HTERT RPE-1 (cell line): Measurements from ENCODE around the gene KIF25.
"Not testable (repeated sequence)": the region's sequence is repeated elsewhere in the genome, so short reads cannot be mapped to it uniquely, and the experiment has no call there.

Experiments used
- in situ Hi-C: fragments of 300-500 bp; cut with MboI; formaldehyde crosslinking; loops from 4 replicates; pipeline ENCODE4 v1.14.3; 2020; ENCODE audit warnings: low sequenced_read_pairs

Gene KIF25

DNA sequence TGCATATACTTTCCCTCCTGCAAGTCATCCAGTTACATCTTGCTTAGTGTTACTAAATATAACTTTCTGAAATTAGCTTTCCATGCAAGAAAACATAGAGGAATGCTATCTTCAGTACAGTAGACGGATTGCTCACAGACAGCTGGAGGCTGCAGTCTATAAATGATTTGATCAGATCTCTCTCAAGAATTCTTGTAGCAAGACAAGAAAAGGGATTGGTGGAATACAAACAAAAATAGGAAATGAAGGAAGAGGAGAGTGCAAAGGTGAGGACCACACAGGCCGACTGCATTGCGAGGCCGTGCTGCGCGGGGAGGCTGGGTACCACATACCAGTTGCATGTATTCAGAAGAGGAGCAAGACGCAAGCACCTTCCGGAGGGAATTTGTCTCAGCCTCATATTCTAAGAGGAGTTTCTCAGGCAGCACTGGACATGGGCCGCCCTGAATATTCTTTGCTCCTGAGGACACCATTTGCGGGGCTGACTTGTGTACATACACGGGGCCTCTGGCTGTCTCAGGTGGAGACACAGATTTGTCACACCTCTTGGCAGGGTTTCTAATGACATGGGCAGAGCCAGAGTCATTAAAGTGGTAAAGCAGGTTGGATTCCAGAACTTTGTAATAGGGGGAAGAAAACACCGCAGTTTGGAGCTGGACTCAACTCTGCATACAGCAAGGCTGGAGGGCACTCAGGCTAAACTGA, 22.7 kb upstream of the KIF25 start:
- in situ Hi-C loops = no loop called here

- in situ Hi-C loops = no loop called here
These were observed 22.0 kb upstream of the KIF25 start for GRCh38 chr6:167975458-167975857.

- in situ Hi-C loops = not testable (repeated sequence)
These were observed 21.3 kb upstream of the KIF25 start for GRCh38 chr6:167976116-167976657.

- in situ Hi-C loops = no loop called here
These were observed 20.8 kb upstream of the KIF25 start for GRCh38 chr6:167976708-167977107.

DNA sequence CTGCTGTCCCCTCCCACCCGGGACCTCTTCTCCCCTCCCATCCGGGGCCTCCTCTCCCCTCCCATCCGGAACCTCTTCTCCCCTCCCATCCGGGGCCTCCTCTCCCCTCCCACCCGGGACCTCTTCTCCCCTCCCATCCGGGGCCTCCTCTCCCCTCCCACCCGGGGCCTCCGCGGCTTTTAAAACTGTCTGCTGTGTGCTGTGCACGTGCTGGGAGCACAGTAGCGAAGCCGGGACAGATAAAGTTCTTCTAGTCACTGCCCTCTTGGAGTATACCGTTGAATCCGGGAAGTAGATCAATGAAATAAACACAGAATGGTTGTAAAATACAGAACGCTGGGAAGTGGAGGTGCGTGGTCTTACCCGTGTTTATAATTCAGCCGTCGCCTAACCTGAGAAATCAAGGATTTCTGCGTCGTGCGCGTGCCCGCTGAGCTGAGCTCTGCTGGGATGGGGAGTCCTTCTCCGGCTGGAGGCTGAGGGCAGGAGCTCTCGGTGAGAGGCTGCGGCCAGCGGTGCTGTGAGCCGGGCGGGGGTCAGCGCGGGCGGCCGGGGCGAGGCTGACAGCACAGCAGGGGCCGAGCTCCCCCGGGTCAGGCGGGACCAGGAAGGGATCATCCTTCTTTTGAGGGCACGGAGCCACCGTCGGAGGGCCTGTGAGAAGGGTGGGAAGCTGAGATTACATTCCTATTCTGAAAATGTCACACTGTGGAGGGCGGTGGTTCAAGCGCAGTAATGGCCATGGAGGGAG, 19.6 kb upstream of the KIF25 start:
- in situ Hi-C loops = no loop called here

DNA sequence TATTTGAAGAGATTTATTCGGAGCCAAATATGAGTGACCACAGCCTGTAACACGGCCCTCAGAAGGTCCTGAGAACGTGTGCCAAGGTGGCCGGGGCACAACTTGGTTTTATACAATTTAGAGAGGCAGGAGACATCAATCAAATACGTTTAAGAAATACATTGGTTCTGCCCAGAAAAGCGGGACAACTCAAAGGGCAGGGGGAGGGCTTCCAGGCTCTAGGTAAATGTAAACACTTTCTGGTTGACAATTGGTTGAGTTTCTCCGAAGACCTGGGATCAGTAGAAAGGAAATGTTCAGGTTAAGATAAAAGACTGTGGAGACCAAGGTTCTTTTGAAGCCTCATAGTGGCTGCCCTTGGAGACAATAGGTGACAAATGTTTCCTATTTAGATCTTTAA, 18.9 kb upstream of the KIF25 start:
- in situ Hi-C loops = no loop called here

- in situ Hi-C loops = no loop called here
These were observed 17.9 kb upstream of the KIF25 start for GRCh38 chr6:167979436-167980139.

GRCh38 chr6:167980911-167981580, 16.4 kb upstream of the KIF25 start:
- in situ Hi-C loops = no loop called here

- in situ Hi-C loops = no loop called here
These were observed 15.5 kb upstream of the KIF25 start for GRCh38 chr6:167981916-167982462.

GRCh38 chr6:167984144-167984719, 13.2 kb upstream of the KIF25 start:
- in situ Hi-C loops = no loop called here

DNA sequence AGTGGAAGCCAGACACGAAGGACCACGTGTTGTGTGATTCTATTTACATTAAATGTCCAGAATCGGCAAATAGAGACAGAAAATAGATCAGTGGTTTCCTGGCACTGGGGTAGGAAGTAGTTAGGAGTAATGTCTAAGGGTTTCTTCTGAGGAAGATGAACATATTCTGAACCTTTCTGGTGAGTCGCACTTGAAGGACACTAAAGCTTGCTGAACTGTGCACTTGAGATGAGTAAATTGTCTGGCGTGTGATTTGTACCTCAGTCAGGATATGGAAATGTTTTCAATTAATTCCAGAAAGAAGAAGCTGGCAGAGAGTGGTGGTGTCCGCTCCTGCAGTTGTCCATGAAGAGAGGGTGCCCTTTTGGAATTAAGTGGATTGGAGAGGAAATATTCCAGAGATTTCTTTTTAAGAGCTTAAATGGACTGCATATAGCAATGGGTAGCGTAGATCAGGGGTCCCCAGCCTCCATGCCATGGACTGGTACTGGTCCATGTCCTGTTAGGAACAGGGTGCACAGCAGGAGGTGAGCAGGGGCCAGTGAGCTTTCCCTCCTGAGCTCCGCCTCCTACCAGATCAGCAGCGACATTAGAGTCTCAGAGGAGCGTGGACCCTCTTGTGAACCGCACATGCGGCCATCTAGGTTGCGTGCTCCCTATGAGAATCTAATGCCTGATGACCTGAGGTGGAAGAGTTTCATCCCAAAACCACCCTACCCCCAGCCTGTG, 12.4 kb upstream of the KIF25 start:
- in situ Hi-C loops = no loop called here

DNA sequence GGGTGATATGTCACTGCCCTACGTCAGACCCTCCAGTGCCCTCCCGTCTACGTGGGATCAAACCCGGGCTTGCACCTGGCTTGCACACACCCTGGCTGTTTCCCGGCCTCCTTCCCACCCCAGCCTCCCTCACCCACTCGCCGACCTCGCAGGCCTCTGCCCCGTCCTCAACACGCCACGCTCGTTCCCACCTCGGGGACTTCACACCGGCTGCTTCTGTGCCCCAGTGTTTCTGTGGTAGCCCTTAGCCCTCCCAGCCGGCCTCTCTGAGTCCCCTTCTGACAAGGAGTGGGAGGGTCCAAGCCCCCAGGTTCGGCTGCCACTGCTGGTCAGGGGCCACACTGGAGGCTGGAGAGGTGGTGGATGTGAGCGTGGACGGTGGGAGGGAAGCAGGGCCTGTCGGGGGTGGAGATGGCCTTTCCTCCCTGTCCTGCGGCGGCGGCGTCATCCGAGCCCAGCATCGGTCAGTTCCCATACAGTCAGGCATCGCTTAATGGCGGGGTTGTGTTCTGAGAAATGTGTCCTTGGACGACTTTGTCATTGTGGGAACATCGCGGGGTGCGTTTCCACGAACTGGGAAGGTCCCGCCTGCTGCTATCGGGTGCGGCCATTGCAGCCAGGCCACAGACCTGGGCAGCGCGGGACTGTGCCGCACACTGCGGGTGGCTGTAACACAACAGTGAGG, 11.4 kb upstream of the KIF25 start:
- in situ Hi-C loops = no loop called here

DNA sequence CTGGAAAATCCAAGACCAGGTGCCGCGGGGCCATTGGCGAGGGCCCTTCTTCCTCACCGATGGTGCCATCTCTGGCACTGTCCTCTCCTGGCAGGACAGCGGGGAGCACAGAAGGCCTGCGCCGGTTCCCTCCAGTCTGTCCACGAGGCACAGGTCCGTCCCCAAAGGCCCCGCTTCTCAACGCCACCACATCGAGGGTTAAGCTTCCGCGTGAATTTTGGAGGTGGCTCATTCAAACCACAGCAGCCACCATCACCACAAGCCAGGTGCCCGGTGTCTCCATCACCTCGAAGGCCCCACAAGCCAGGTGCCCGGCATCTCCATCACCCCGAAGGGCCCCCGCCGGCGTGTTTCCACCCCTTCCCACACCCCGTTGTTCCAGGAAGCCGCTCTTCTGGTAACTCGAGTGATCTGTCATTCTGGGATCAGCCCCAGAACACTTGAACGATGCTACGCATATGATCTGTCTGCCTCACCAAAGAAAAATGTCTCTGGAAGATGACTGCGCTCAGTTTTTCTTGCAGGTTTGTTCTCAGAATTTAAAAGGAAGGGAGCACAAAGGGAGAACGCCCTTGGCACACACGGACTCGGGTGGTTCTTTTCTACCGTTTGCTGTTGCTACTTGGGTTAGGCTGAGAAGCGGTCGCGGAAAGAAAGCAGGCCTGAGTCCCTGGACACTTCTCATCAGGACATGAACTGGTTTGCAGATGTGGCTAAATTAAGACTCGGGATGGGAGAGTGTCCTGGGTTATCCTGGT, 9.9 kb upstream of the KIF25 start:
- in situ Hi-C loops = no loop called here

DNA sequence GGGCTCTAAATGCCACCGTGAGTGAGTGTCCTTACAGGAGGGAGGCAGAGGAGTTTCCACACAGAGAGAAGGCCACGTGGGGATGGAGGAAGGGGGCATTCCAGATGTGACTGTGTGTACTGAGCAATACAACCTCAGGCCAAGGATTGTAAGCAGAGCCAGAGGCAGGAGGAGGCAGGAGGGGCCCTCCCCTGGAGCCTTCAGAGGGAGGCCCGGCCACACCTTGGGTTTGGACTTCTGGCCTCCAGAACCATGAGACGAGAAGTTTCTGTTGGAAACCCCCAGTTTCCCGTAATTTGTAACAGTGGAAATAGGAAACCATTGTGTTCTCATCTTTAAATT, 9.3 kb upstream of the KIF25 start:
- in situ Hi-C loops = no loop called here

GRCh38 chr6:167988945-167989841, 8.3 kb upstream of the KIF25 start:
- in situ Hi-C loops = no loop called here

DNA sequence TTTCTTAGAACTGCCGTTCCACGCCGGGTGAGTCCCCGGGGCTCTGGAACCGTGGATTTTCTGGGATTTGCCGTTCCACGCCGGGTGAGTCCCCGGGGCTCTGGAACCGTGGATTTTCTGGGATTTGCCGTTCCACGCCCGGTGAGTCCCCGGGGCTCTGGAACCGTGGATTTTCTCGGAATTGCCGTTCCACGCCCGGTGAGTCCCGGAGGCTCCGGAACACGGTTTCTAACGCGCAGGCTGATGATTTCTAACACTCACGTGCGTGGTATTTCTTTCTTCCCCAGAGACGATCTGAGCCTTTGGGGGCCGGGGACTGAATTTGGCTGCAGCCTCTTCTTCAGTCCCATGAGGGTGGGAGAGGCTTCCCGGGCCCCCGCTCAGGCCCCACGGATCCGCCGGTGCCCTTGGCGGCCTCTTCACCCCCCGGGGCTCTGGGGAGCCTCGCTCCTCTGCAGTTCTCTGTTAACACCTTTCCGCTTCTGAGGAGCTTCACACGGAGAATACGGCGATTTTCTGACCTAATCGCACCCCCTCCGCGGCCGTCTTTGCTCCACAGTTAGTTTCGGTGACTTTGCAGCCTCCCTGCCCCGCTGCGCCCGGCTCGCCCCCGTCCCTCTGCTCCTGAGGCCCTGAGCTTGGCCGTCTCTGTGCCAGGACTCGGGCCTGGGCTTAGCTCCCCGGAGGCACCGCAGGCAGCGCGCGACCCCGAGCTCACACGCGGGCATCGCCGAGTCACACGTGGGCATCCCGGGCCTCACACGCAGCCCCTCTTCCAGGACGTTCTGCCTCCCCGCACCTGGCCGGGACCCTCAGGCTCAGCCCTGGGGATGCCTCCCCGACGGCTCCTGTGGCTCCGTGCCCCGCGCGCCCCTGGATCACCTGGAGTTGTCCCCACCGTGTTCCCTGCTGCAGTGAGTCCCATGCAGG, 7.2 kb upstream of the KIF25 start:
- in situ Hi-C loops = no loop called here

DNA sequence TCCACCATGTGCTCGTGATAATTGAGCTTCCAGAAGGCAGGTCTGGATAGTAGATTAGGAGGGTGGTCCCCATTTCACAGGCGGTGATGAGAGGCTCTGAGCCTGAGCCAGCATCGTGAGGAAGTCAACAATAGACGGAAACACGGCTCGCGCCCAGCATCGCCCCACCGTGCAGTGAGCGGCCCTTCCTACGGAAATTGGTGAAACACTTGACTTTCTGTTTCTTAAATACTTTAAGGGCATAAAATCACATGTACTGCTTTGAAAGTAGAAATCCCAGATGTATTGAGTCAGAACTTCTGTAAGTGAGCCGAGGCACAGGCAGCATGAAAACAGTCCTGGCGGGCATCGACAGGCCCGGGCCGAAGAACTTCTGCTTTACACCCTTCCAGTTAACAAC, 4.3 kb upstream of the KIF25 start:
- in situ Hi-C loops = no loop called here
